HG03558 (cell line): ENCODE results near the gene KLHL6.
"Not testable (repeated sequence)": the region's sequence is repeated elsewhere in the genome, so short reads cannot be mapped to it uniquely, and the experiment has no call there.

Experiments used
- ATAC-seq: cut with Tn5 transposase; IDR thresholded peaks from one replicate; pipeline ENCODE4 v1.9.1; 2021; ENCODE audit warnings: moderate number of reproducible peaks; ENCODE audit not compliant: unreplicated experiment; ENCODE audit errors: extremely low read depth

Gene KLHL6

GRCh38 chr3:183490211-183490601, 65.3 kb downstream of the KLHL6 start:
- no peak for ATAC-seq

GRCh38 chr3:183489455-183490210, 65.9 kb downstream of the KLHL6 start:
- ATAC-seq = no peak

- no peak for ATAC-seq
Measured at GRCh38 chr3:183488343-183488742, 67.2 kb downstream of the KLHL6 start.

DNA sequence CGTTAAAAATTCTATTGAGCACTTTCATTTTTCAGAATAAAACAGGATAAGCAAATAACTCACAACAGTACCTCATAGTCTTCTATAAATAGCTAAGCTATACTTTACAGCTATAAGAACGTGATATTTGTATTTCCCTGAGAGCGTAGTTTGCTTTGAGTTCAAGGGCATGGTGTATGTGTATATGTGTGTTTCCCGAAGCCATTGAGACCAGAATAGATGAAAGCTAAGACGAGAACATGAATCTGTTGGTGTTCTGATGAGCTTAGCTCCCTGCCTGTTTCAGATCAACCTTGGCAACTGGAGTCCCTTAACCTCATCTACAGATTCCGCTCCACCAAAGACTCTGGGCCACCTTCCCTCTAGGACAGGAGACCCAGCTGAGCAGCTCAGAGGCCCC, 67.6 kb downstream of the KLHL6 start:
- ATAC-seq = no peak

- no peak for ATAC-seq
Measured at GRCh38 chr3:183487016-183487415, 68.5 kb downstream of the KLHL6 start.

DNA sequence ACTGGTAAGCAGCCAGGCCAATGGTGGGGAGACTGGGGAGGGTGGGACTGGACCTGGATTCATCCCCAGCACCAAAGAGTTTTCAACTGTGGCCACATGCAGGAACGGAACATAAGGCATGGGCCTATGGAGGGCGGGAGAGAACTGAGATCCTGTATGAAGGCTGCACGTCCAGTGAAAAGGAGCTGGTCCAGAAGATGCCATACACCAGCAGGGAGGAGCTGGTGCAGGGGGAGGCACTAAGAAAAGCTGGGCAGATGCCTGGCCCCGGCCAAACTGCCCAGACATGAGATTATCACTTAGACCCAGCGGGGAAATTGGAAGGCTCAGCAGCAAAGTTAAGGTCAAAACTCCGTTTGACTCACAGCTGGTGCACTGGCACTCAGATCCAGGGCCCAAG, 69.0 kb downstream of the KLHL6 start:
- ATAC-seq = no peak

DNA sequence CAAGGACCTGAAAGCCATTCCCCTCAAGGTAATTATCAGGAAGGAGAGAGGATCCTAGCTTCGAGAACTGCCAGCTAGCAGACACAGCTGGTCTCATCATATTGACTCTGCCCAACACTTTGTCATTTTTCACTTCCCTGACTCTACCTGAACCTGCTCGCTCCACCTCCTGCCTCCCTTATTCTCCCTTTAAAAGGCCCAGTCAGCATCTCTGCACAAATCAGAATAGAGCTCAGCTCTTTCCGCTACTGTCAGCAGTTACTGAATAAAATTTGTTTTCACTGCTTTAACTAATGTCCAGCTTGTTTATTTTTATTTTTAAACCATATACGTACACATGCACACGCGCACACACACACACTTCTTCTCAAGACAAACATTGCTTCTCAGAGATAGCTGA, 69.9 kb downstream of the KLHL6 start:
- no peak for ATAC-seq

- no peak for ATAC-seq
Measured at GRCh38 chr3:183485093-183485492, 70.4 kb downstream of the KLHL6 start.

DNA sequence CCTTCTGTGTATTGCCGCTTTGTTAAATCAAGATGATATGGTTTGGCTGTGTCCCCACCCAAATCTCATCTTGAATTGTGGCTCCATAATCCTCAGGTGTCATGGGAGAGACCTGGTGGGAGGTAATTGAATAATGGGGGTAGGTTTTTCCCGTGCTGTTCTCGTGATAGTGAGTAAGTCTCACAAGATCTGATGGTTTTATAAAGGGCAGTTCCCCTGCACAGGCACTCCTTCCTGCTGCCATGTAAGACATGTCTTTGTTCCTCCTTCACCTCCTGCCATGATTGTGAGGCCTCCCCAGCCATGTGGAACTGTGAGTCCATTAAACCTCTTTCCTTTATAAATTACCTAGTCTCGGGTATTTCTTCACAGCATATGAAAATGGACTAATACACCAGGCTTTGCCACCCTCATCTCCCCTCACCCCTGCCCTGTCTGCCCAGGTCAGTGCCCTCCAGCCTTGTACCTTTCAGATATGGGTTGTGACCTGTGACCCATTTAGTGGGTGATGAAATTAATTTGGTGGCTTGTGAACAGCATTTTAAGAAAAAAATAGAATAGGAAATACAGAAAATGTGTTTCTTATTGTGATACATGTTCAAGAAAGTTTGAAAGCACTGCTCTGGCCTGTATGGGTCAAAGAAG, 71.0 kb downstream of the KLHL6 start:
- ATAC-seq = no peak

GRCh38 chr3:183481582-183481981, 73.9 kb downstream of the KLHL6 start:
- no peak for ATAC-seq

GRCh38 chr3:183478501-183478900, 77.0 kb downstream of the KLHL6 start:
- no peak for ATAC-seq

- no peak for ATAC-seq
Measured at GRCh38 chr3:183477801-183478456, 77.6 kb downstream of the KLHL6 start.

DNA sequence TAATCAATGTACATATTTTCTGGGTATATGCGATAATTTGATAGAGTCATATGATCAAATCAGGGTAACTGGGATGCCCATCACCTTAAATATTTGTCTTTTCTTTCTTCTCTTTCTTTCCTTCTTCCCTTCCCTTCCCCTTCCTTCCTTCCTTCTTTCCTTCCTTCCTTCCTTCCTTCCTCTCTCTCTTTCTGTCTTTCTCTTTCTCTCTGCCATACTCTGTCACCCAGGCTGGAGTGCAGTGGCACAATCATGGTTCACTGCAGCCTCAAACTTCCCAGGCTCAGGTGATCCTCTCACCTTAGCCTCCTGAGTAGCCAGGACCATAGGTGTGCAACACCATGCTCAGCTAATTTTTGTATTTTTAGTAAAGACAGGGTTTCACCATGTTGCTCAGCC, 79.7 kb downstream of the KLHL6 start:
- not testable (repeated sequence) for ATAC-seq

DNA sequence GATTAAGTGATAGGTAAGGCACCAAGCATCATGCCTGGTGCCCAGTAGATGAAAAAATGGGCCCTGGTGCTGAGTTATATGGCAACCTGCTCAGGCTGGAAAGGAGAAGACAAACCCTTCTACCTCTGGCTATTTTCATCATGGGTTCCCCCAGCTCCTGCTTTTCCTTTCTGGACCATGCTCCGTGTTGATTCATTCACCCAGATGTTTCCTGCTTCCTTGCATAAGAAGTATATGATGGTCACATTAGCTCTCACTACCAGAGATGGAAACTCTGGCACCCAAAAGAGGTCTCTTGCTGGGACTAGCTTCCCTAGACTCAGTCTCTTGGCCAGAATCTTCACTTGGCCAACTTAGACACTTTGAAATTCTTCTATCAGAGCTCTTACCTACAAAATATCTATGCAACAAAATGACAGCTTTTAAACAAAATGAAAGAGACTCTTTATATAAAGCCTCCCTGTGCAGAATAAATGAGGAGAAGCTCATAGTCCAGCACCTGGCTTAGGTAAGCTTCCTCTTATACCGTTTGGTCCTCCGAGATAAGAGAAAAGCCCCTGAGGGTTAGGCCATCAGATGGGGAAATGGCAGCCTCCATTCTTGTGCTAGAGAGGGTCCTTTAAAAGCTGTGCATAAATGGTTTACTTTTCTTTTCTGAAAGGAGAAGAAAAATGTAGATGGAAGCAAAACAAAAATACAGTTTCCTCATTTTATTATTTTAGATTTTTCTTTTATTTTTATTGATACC, 80.3 kb downstream of the KLHL6 start:
- no peak for ATAC-seq

DNA sequence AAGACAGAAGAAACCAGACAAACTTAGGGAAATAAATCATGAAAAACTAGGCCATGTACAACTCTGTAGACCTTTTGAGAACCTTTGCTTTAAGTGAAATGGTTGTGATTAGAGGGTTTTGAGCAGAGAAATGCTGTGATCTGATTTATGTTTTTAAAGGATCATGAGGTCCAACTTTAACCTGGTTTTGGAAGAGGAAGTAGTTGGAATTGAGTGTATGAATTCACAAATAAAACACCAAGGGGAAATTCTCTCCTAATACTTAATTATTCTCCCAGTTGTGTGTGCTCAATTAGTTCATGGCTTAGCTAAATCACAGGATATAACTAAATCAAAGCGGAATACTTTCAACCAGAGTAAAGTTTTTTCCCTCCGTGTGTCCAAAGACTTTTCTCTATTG, 81.5 kb downstream of the KLHL6 start:
- ATAC-seq = no peak

GRCh38 chr3:183472155-183472554, 83.4 kb downstream of the KLHL6 start:
- no peak for ATAC-seq

GRCh38 chr3:183468424-183468823, 87.1 kb downstream of the KLHL6 start:
- no peak for ATAC-seq

GRCh38 chr3:183466575-183466974, 88.9 kb downstream of the KLHL6 start:
- no peak for ATAC-seq

DNA sequence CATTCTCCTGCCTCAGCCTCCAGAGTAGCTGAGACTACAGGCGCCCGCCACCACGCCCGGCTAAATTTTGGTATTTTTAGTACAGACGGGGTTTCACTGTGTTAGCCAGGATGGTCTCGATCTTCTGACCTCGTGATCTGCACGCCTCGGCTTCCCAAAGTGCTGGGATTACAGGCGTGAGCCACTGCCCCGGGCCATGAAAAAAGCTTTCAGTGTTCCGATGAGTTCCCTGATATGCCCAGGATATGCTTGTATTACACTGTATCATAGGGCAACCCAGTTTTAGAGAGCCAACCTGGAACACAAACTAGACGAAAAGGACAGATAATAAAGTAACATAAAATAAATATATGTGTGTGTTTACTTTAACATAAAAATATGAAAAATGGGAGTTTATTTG, 89.8 kb downstream of the KLHL6 start:
- not testable (repeated sequence) for ATAC-seq

DNA sequence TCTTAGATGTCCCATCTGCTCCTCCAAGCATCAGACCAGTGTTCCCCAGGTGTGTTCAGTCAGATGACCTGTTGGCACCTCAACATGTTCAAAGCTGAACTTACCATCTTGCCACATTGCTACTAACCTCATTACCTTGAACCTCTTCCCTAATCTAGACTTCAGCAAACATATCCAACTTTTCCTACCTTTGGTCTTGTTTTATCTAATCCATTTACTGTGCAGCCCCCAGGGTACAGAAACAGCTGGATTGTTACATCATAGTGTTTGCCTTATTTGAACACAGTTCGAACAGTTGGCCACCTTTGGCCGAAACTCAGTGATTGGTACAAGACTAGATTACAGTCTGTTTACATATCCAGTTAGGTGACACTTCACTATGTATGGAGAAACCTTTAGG, 91.0 kb downstream of the KLHL6 start:
- no peak for ATAC-seq
